ENCODE measurements around the gene TEX14. TPM values are rescaled to one million over a fixed set of nuclear protein-coding genes. Genes with fewer than 3 reads are reported as not detected.

Gene TEX14
- total RNA-seq, 1 experiment from 2014 or later, result 0.31 TPM

GRCh38 chr17:58624751-58625150 lies 67.1 kb downstream of the TEX14 start:
- no peak overlapping the region for H3T11ph ChIP-seq (ENCODE audit: low read length)
- no peak overlapping the region for H3K4ac ChIP-seq (ENCODE audit: low read depth, low read length)
- no peak overlapping the region for H3K18ac ChIP-seq (ENCODE audit: insufficient read length, low read depth, low read length)
- TF ChIP-seq, protein P1, sequence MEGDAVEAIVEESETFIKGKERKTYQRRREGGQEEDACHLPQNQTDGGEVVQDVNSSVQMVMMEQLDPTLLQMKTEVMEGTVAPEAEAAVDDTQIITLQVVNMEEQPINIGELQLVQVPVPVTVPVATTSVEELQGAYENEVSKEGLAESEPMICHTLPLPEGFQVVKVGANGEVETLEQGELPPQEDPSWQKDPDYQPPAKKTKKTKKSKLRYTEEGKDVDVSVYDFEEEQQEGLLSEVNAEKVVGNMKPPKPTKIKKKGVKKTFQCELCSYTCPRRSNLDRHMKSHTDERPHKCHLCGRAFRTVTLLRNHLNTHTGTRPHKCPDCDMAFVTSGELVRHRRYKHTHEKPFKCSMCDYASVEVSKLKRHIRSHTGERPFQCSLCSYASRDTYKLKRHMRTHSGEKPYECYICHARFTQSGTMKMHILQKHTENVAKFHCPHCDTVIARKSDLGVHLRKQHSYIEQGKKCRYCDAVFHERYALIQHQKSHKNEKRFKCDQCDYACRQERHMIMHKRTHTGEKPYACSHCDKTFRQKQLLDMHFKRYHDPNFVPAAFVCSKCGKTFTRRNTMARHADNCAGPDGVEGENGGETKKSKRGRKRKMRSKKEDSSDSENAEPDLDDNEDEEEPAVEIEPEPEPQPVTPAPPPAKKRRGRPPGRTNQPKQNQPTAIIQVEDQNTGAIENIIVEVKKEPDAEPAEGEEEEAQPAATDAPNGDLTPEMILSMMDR (conservative IDR thresholded peaks at IDR 0.05), result no peak
- no peaks in the 10 kb centered on the region for H3K9me3 ChIP-seq (ENCODE audit: control insufficient read depth, low read depth, low read length)
- WGBS (ENCODE audit: extremely low coverage, insufficient read length, low lambda C conversion rate), result no CpG with 5 or more reads among the region's 1 CpG
- 0 out of 4 replicates have a peak, but pooled peaks cover 0 to 2% of the 10 kb centered on the region in 2 experiments for H3K4me1 Mint-ChIP-seq
- no peaks in the 10 kb centered on the region for H3K79me1 ChIP-seq (ENCODE audit: insufficient read depth, low read depth, low read length, poor library complexity, severe bottlenecking)
- H3K9me3 Mint-ChIP-seq, result no peaks in the 10 kb centered on the region
- no peak overlapping the region for H2BK20ac ChIP-seq (ENCODE audit: low read depth, low read length, poor library complexity, severe bottlenecking)
- H4K91ac ChIP-seq (ENCODE audit: insufficient read length, low read depth, low read length), result no peak overlapping the region
- no peaks in the 10 kb centered on the region; the same call in 1 of the 2 replicates for H3K27me3 Mint-ChIP-seq (ENCODE audit: low read depth)
- H2AFZ ChIP-seq (ENCODE audit: low read length), result no peak overlapping the region
- no peaks in the 10 kb centered on the region for H3K36me3 Mint-ChIP-seq (ENCODE audit: insufficient read depth in 1 of 3, low read depth in 3 of 3)
- no peak overlapping the region for H2AK5ac ChIP-seq (ENCODE audit: insufficient read length, low read length)
- no peak overlapping the region for H3K27ac Mint-ChIP-seq
- H3K14ac ChIP-seq (ENCODE audit: insufficient read depth, low read length), result no peak overlapping the region
- no peaks in the 10 kb centered on the region for H4K20me1 ChIP-seq (ENCODE audit: control insufficient read depth, insufficient read depth, insufficient read length)
- no peak overlapping the region for H2BK12ac ChIP-seq (ENCODE audit: insufficient read length, low read depth, low read length)
- no peaks in the 10 kb centered on the region for H3K79me2 ChIP-seq (ENCODE audit: insufficient read depth, low read length)
- H3K23ac ChIP-seq (ENCODE audit: insufficient read length, low read depth, low read length), result no peak overlapping the region
- no peak overlapping the region for H2BK120ac ChIP-seq (ENCODE audit: low read depth, low read length, poor library complexity, severe bottlenecking)
- H3K9ac ChIP-seq (ENCODE audit: extremely low read depth, insufficient read length, low read length), result no peak overlapping the region
- H4K8ac ChIP-seq (replicated peaks; ENCODE audit: insufficient read length, low read depth, low read length), result no peak overlapping the region
- H2BK15ac ChIP-seq (ENCODE audit: low read depth, low read length), result no peak overlapping the region
- H3K23me2 ChIP-seq (ENCODE audit: insufficient read length, low read depth, low read length, poor library complexity, severe bottlenecking), result no peaks in the 10 kb centered on the region
- H3K4me2 ChIP-seq (ENCODE audit: insufficient read depth, insufficient read length, low read length), result no peak overlapping the region
- H4K5ac ChIP-seq (ENCODE audit: insufficient read length, low read depth, low read length), result no peak overlapping the region
- no peaks in the 10 kb centered on the region for H3K27me3 ChIP-seq (ENCODE audit: insufficient read depth, low read length)
- no peak overlapping the region for H3K27ac ChIP-seq (ENCODE audit: insufficient read length, low read depth, low read length)
- no peak overlapping the region for H3K4me3 Mint-ChIP-seq
- no peak overlapping the region for H2BK5ac ChIP-seq (ENCODE audit: insufficient read length, low read length)
- no peak for DNase-seq
- H3K4me1 ChIP-seq (ENCODE audit: insufficient read depth, low read length), result no peaks in the 10 kb centered on the region
- no peak overlapping the region for H3K56ac ChIP-seq (ENCODE audit: insufficient read length, low read depth, low read length)
